Epidermal melanocyte (primary cell): Measurements from ENCODE around the gene C3.

Experiments
- DNase-seq: peaks from one replicate; pipeline ENCODE4 v3.0.0; 2011; ENCODE audit warnings: low spot score; ENCODE audit not compliant: insufficient read length

Gene C3

GRCh38 chr19:6731822-6732221 is 11.4 kb upstream of the C3 start:
- no peak for DNase-seq

GRCh38 chr19:6730941-6731670 is 10.7 kb upstream of the C3 start:
- no peak for DNase-seq

DNA sequence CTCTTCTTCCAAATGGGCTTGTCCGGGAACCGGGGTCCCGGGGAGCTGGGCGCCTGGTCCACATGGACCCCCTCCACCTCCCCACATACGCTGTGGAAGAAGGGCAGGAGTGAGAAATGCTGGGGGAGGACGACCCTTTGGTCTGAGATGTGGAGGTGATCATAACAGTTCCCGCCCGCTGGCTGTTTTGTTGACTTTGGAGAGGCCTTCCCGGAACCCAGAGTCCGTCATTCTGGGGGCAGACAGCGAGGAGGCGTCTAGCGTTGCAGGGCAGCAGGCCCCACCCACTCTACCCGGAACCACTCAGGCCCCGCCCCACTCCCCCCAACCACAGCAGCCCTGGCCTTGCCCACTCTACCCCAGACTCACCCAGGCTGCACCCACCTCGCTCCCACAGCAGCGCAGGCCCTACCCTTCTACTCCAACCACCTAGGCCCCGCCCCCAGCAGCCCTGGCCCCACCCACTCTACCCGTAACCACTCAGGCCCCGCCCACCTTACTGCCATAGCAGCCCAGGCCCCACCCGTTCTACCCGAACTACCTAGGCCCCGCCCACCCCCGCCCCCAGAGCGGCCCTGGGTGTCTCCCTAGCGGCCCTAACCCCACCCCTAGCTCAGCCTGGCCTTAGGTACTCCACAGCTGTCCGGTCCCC is 9.8 kb upstream of the C3 start:
- DNase-seq = no peak

GRCh38 chr19:6729573-6730152 is 9.2 kb upstream of the C3 start:
- no peak for DNase-seq

- DNase-seq = no peak
These were observed 7.9 kb upstream of the C3 start for GRCh38 chr19:6728346-6728745.

DNA sequence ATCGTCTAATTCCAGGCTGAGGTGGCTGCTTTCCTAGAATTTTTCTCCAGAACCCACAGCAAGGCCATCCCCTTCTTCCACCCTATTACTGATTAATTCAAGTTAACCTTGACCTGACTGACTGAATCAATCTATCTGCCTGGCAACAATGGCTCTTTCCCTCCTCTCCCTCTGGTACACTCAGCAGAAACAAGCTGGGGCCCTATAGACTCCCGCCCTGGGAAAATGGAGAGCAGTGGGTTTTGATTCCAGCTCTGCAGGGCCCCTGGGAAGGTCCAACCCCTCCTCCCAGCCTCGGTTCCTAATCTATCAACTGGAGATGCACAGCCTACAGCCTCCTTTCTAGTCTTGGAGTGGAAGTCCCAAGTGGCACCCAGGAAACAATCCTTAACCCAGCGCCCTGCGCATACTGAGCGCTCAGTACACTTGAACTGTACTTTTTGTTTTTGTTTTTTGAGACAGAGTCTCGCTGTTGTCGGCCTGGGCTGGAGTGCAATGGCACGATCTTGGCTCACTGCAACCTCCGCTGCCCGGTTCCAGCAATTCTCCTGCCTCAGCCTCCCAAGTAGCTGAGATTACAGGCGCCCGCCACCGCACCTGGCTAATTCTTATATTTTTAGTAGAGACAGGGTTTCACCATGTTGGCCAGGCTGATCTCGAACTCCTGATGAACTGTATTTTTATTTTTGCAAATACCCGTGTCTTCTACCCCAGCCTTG is 5.2 kb upstream of the C3 start:
- DNase-seq = no peak

GRCh38 chr19:6724631-6725492 is 4.4 kb upstream of the C3 start:
- DNase-seq = no peak

GRCh38 chr19:6723738-6724137 is 3.3 kb upstream of the C3 start:
- no peak for DNase-seq

GRCh38 chr19:6723108-6723618 is 2.7 kb upstream of the C3 start:
- no peak for DNase-seq

GRCh38 chr19:6721773-6722172 is 1.3 kb upstream of the C3 start:
- no peak for DNase-seq

- no peak for DNase-seq
These were observed 656 bp upstream of the C3 start for GRCh38 chr19:6721138-6721474.

DNA sequence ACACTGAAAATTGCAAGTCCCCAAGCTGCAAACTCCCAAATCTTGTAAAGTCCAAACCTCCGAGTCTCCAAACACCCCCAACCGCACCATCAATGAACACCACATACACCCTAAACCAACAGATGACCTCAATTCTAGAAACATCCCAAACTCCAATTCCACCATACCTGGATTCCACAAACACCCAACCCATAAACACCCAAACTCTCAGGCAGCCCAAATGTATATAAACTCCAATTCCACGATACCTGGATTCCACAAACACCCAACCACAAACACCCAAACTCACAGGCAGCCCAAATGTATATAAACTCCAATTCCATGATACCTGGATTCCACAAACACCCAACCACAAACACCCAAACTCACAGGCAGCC is 470 bp downstream of the C3 start:
- no peak for DNase-seq

DNA sequence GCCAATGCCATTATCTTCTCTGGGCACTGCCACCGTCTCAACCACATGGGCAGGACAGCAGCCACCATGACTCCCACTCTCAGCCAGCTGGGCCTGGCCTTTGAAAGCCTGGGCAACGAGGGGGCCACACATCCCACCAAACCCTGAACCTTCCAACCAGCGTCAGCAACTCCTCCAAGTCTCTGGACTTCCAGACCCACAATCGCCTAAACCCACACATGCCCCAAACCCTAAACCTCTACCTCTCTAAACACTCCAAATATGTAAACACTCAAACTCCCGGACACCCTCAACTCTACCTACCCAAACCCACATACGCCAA is 949 bp downstream of the C3 start:
- no peak for DNase-seq

DNA sequence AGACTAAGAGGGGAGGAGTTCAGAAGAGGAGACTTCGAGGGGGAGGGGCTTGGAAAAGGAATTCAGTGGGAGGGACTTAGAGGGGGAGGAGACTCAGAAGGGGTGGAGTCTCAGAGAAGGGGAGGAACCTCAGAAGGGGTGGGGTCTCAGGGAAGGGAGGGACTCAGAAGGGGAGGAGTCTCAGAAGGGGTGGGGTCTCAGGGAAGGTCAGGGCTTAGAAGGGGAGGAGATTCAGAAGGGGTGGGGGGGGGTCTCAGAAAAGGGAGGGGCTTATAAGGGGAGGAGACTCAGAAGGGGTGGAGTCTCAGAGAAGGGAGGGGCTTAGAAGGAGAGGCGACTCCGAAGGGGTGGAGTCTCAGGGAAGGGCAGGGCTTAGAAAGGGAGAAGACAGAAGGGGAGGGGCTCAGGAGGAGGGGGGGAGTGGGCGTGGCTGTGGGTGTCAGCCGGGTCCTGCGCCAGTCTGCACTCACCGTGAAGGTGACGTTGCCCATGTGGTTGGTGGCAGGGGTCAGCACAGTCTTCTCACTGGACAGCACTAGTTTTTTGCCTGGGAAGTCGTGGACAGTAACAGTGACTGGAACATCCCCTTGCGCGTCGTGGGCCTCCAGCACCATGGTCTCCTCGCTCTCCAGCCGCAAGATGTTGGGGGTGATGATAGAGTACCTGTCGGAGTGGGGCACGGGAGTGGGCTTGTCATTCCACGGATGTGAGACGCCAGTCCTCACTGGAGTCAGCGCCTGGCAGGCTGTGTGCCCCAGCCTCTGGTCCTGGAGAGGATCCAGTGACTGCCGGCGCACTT is 1.5 kb downstream of the C3 start:
- no peak for DNase-seq

- DNase-seq = no peak
These were observed 2.2 kb downstream of the C3 start for GRCh38 chr19:6718111-6718740.

GRCh38 chr19:6717441-6717971 is 2.9 kb downstream of the C3 start:
- DNase-seq = no peak

GRCh38 chr19:6717036-6717435 is 3.4 kb downstream of the C3 start:
- no peak for DNase-seq

DNA sequence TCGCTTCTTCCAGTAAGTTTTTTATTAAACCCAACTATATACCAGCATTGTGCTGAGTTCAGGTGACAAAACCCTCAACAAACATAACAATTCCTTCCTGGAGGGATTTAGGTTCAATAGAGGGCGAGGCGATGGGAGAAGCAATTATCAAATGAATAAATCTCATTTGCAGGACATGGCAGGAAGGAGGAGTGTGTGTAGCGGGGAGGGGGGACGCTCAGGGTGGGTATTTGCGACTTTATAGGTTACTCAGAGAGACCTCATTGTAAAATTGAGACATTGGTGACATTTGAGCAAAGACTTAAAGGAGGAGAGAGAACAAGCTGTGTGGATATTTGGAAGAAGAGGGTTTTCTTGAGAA is 3.9 kb downstream of the C3 start:
- DNase-seq = no peak

DNA sequence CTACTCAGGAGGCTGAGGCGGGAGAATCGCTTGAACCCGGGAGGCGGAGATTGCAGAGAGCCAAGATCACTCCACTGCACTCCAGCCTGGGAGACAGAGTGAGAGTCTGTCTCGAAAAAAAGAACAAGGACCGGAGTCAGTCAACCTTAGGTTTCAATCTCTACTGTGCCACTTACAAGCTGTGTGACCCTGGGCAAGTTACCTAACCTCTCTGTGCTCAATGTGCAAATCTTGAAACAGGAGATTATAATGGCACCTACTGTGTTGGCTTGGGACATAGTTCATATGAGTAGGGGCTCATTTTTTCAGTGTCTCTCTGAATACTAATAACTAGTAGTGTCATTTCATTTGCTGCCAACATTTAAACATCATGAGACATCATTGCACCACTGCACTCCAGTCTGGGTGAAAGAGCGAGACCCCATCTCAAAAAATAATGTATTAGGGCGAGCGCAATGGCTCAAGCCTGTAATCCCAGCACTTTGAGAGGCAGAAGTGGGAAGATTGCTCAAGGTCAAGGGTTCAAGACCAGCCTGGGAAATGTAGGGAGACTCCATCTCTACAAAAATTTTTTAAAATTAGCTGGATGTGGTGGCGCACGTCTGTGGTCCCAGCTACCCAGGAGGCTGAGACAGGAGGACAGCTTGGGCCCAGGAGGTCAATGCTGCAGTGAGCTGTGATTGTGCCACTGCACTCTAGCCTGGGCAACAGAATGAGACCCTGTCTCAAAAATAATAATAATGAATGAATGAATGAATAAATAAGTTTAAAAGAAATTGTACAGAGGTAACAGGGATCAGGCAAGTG is 5.5 kb downstream of the C3 start:
- no peak for DNase-seq
